ENCODE results near the gene ZNF714.

- no peak for TF ChIP-seq EZH2 (IDR thresholded peaks at IDR 0.05)
- TF ChIP-seq CTCF (IDR thresholded peaks at IDR 0.05) = no peak
- TF ChIP-seq EZH2phosphoT487 (IDR thresholded peaks at IDR 0.05) = no peak
Measured at GRCh38 chr19:21141787-21142464, 59.9 kb downstream of the ZNF714 start, which contains the start of gene ZNF431.

Measured in neural progenitor cell (in vitro differentiated cells).